Endothelial cell of umbilical vein (primary cell): ENCODE results near the gene SAP30. TPM values are rescaled to one million over a fixed set of nuclear protein-coding genes. Genes with fewer than 3 reads are reported as not detected.
A peak's percentile ranks its signal among the peaks of the same experiment; 100 is the strongest.

Source experiments
- BruUV-seq: library from RNA; stranded (reverse); fragments of 400-500 nt; replicated peaks from 2 replicates; lab custom pipeline; 2021; lab: Mats Ljungman, UMichigan
- CTCF ChIA-PET: fragments of 300-600, 350-600 bp; sonication (Branson Sonifier 250); formaldehyde crosslinking; loops from one replicate; lab custom pipeline; 2021; ENCODE audit warnings: antibody characterized with exemption, inconsistent platforms; lab: Charles Lee
- POLR2A ChIA-PET: fragments of 300-600, 350-600 bp; sonication (Branson Sonifier 250); formaldehyde crosslinking; loops from one replicate; lab custom pipeline; 2021; ENCODE audit warnings: antibody characterized with exemption, inconsistent platforms; lab: Charles Lee
- DNase-seq: peaks from one replicate; pipeline ENCODE4 v3.0.0-alpha.2; 2011; ENCODE audit warnings: low read depth, low spot score
- FAIRE-seq: peaks from 2 replicates; lab custom pipeline; 2011; peaks lifted over from hg19 to GRCh38; lab: Jason Lieb, UNC
- H2AFZ ChIP-seq: 2 replicates; pipeline ENCODE4 v1.6.0; 2012; ENCODE audit warnings: low read depth, low read length, control low read depth, inconsistent platforms
- H3K27ac ChIP-seq: 2 replicates; pipeline ENCODE4 v1.5.1; 2011; ENCODE audit warnings: low read depth, mild to moderate bottlenecking, control low read depth, low read length, moderate library complexity; ENCODE audit not compliant: insufficient read depth
- H3K27me3 ChIP-seq, 2 experiments: 2 replicates each; pipeline versions ENCODE4 v1.6.0 to v1.6.1; 2011; ENCODE audit warnings: low read length in 2 of 2, mixed read lengths in 1 of 2; ENCODE audit not compliant: control insufficient read depth in 2 of 2, insufficient read depth in 2 of 2
- H3K36me3 ChIP-seq, 2 experiments: 2 replicates in 1 of 2; 3 replicates in 1 of 2; pipeline ENCODE4 v1.5.1; 2011; ENCODE audit warnings: low read length in 2 of 2, mild to moderate bottlenecking in 1 of 2, moderate library complexity in 1 of 2; ENCODE audit not compliant: control insufficient read depth in 2 of 2, insufficient read depth in 2 of 2; ENCODE audit errors: extremely low read depth in 1 of 2
- H3K4me1 ChIP-seq: 3 replicates; pipeline ENCODE4 v1.5.1; 2011; ENCODE audit warnings: mild to moderate bottlenecking, low read length; ENCODE audit not compliant: control insufficient read depth, insufficient read depth; ENCODE audit errors: extremely low read depth
- H3K4me2 ChIP-seq: 2 replicates; pipeline ENCODE4 v1.6.1; 2011; ENCODE audit warnings: low read length, control low read depth, mixed read lengths; ENCODE audit not compliant: insufficient read depth
- H3K4me3 ChIP-seq, 3 experiments: fragments of 200-600 bp in 1 of 3; sonication (generic), shearing (Covaris generic) in 1 of 3; replicated peaks in 1 of 3; 2 replicates each; pipeline ENCODE4 v1.5.1; 2011 to 2016; ENCODE audit warnings: control low read depth in 3 of 3, low read length in 3 of 3, mild to moderate bottlenecking in 2 of 3, inconsistent platforms in 1 of 3, low read depth in 1 of 3, moderate library complexity in 1 of 3; ENCODE audit not compliant: insufficient read depth in 1 of 3
- H3K79me2 ChIP-seq: 2 replicates; pipeline ENCODE4 v1.6.0; 2012; ENCODE audit warnings: low read length, inconsistent platforms; ENCODE audit not compliant: control insufficient read depth, insufficient read depth
- H3K9ac ChIP-seq: replicated peaks from 2 replicates; pipeline ENCODE3; 2011; ENCODE audit warnings: low read length, control low read depth; ENCODE audit not compliant: insufficient read depth; ENCODE audit errors: extremely low read depth
- H3K9me1 ChIP-seq: replicated peaks from 3 replicates; pipeline ENCODE4 v1.6.0; 2011; ENCODE audit warnings: mild to moderate bottlenecking, low read length; ENCODE audit not compliant: control insufficient read depth, insufficient read depth; ENCODE audit errors: extremely low read depth
- H3K9me3 ChIP-seq: replicated peaks from 2 replicates; pipeline ENCODE4 v1.5.1; 2012; ENCODE audit warnings: low read length, inconsistent platforms; ENCODE audit not compliant: control insufficient read depth, insufficient read depth
- H4K20me1 ChIP-seq: replicated peaks from 2 replicates; pipeline ENCODE3; 2011; ENCODE audit warnings: mild to moderate bottlenecking, low read length; ENCODE audit not compliant: control insufficient read depth, insufficient read depth; ENCODE audit errors: extremely low read depth
- CTCF ChIP-seq, 2 donors: IDR thresholded peaks; 1 replicate in 1 of 2; 2 replicates in 1 of 2; pipeline ENCODE4 v1.5.1; 2011; ENCODE audit warnings: low read length in 2 of 2, mild to moderate bottlenecking in 2 of 2, moderate library complexity in 2 of 2, control low read depth in 1 of 2, inconsistent platforms in 1 of 2, low read depth in 1 of 2; ENCODE audit not compliant: insufficient read depth in 1 of 2; ENCODE audit errors: extremely low read depth in 1 of 2
- EZH2 ChIP-seq: IDR thresholded peaks from 2 replicates; pipeline ENCODE4 v1.6.1; 2012; ENCODE audit warnings: borderline replicate concordance, low read depth, mild to moderate bottlenecking, moderate library complexity, low read length, inconsistent platforms; ENCODE audit not compliant: severe bottlenecking
- FOS ChIP-seq: IDR thresholded peaks from 2 replicates; pipeline ENCODE4 v1.6.1; 2011; ENCODE audit warnings: mild to moderate bottlenecking, low read length, moderate library complexity, borderline replicate concordance; ENCODE audit not compliant: insufficient read depth
- GATA2 ChIP-seq: IDR thresholded peaks from 2 replicates; pipeline ENCODE4 v1.7.0; 2011; ENCODE audit warnings: low read depth, mild to moderate bottlenecking, moderate library complexity, mixed read lengths, low read length; ENCODE audit not compliant: insufficient read length, insufficient read depth
- JUN ChIP-seq: IDR thresholded peaks from 2 replicates; pipeline ENCODE4 v1.6.1; 2011; ENCODE audit warnings: borderline replicate concordance, low read depth; ENCODE audit not compliant: insufficient read length, insufficient read depth
- MAX ChIP-seq: IDR thresholded peaks from 2 replicates; pipeline ENCODE4 v1.6.1; 2011; ENCODE audit not compliant: insufficient read depth, insufficient read length
- MYC ChIP-seq: IDR thresholded peaks from one replicate; pipeline ENCODE4 v1.6.1; 2011; ENCODE audit warnings: mild to moderate bottlenecking, low read depth, low read length
- POLR2A ChIP-seq: IDR thresholded peaks from 2 replicates; pipeline ENCODE4 v1.6.1; 2012; ENCODE audit warnings: low read depth, mild to moderate bottlenecking, control low read depth, low read length
- POLR2AphosphoS5 ChIP-seq: IDR thresholded peaks from 2 replicates; pipeline ENCODE4 v1.6.1; 2012; ENCODE audit warnings: low read depth, mild to moderate bottlenecking, control low read depth, low read length, moderate library complexity; ENCODE audit not compliant: insufficient read depth
- dilution Hi-C: fragments of 300-500 bp; cut with MboI; formaldehyde crosslinking; loops from one replicate; pipeline ENCODE4 v1.15.0; 2019; ENCODE audit warnings: low sequenced_read_pairs; ENCODE audit not compliant: extremely low pct_ligation_motif_present
- intact Hi-C: fragments of 100-400 bp; cut with micrococcal nuclease; formaldehyde crosslinking; loops from one replicate; pipeline ENCODE4 v1.10.0; 2022
- polyA plus RNA-seq, 4 experiments: library from polyadenylated mRNA; depleted of rRNA in 3 of 4; stranded (reverse) in 3 of 4; unstranded in 1 of 4; fragments of >200 nt; gene quantifications; 2 replicates each; pipeline versions ENCODE4 v1.2.1 to v1.2.3, GENCODE V29; 2011 to 2012; ENCODE audit warnings: missing spikeins in 1 of 4
- total RNA-seq: library from RNA; stranded (reverse); gene quantifications from 2 replicates; pipeline ENCODE4 v1.2.3, GENCODE V29; 2021

The SAP30 gene
- total and polyA plus RNA-seq, 2 donors (not counting 3 experiments of a cell fraction or from before 2014, with no cell fraction given), result 9.9 to 23.8 TPM

GRCh38 chr4:173332021-173332487, 38.7 kb upstream of the SAP30 start:
- no peaks in the 10 kb centered on the region for H3K27me3 ChIP-seq
- peaks cover 24% of the 10 kb centered on the region for H3K4me1 ChIP-seq
- peaks cover 3% of the 10 kb centered on the region for H4K20me1 ChIP-seq
- intact Hi-C loops, result loop anchor here (5.0 to 10.0 kb wide), 3 partner anchors 140 to 983 kb away; no protein-coding TSS in a partner anchor
- no peak overlapping the region for H2AFZ ChIP-seq
- H3K9me1 ChIP-seq, result no peaks in the 10 kb centered on the region
- H3K36me3 ChIP-seq, result peaks cover 4 to 15% of the 10 kb centered on the region in 2 experiments
- no peak for TF ChIP-seq MAX
- TF ChIP-seq JUN, result no peak
- TF ChIP-seq POLR2AphosphoS5, result no peak
- no peak for TF ChIP-seq GATA2
- TF ChIP-seq MYC, result no peak
- TF ChIP-seq POLR2A, result no peak
- no peak for TF ChIP-seq CTCF (IDR thresholded peaks at IDR 0.05; ENCODE audit: extremely low read depth in 1 of 2, insufficient read depth in 1 of 2, low read depth in 1 of 2, low read length in 2 of 2)
- TF ChIP-seq FOS, result no peak
- no peak for TF ChIP-seq EZH2
- H3K27ac ChIP-seq, result peak overlapping the region; percentile 24
- ChIA-PET CTCF (interaction anchor here (1.5 to 8.2 kb wide), 5 partner anchors 12 to 318 kb away, joined by 4 to 70 read pairs (median 5); no protein-coding TSS in a partner anchor), POLR2A (interaction anchor here (3.5 kb wide), 1 partner anchor 38 kb away, joined by 127 read pairs; the partner anchor contains the start of gene SAP30)
- H3K79me2 ChIP-seq, result peaks cover 35% of the 10 kb centered on the region
- no TSS peak for BruUV-seq
- peak overlapping the region; percentile 81 to 98 (median 91) for H3K4me3 ChIP-seq
- DNase-seq, result peak; percentile 30
- no peak for FAIRE-seq
- H3K9ac ChIP-seq, result peak overlapping the region; percentile 97
- peak overlapping the region; percentile 100 for H3K4me2 ChIP-seq
- dilution Hi-C loops, result no loop called here
- H3K9me3 ChIP-seq, result no peaks in the 10 kb centered on the region
